Measurements from ENCODE around the gene NAGLU. TPM values are rescaled to one million over a fixed set of nuclear protein-coding genes. Genes with fewer than 3 reads are reported as not detected.

The NAGLU gene
- total and polyA plus RNA-seq, 2 of the 13 experiments (the other 11 are each of a cell fraction or from before 2014, with no cell fraction given) = 28.2 to 40.1 TPM

DNA sequence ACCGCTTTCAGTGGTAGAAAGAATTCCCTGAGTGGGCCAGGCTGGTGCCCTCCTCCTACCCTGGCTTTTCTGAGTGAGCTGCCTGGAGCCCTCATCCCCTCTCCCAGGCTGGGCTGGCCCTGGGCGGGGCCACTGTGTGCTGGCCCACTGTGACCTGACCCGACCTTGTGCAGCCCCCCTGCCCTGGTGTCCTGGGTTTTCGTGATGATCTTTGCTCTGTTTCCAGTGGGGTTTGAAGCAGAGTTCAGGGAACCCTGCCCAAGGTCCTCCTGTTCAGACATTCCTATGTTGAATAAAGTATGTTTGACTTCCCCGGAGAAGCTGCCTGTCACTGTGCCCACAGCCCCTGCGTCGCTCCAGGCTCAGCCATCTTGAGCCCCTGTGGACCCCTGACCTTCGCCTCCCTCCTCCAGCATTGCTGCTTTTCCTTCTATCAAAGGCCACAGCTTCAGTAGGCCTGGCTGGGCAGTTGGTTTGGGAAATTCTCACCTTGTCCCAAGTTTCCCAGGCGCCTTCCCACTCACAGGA, 13.7 kb upstream of the NAGLU start (continued):
- TF ChIP-seq GATA4 (IDR thresholded peaks at IDR 0.05; ENCODE audit: borderline replicate concordance, low read depth) (no peak), FOXO1 (CRISPR knock-in tag; IDR thresholded peaks at IDR 0.05) (no peak), ZNF841 (CRISPR knock-in tag; IDR thresholded peaks at IDR 0.05; ENCODE audit: borderline replicate concordance) (no peak)

DNA sequence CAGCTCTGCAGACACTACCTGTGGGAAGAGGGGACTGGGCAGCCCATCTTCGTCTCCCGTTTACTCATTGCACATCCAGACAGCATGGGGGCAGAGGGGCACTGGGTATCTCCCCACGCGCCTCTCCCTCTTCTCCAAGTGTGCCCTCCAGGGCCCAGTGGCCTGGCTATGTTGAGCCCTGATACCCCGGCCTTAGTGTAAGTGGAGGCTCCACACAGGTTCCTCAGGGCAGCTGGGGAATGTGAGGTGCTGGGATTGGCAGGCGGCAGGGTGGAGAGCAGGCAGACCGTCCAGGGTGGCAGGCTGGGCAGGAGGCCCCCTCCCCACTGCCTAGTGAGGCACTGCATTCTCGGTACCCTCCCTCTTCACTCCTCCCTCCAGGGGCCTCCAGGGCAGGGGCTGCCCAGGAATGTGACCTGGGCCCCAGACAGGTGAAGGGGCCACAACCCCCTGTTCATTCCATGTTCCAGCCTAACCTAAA, 13.2 kb upstream of the NAGLU start:
- Histone ChIP-seq H2AFZ (ENCODE audit: low read length) (no peak overlapping the region), H3K79me2 (ENCODE audit: insufficient read depth, low read length) (no peaks in the 10 kb centered on the region), H3K9ac (ENCODE audit: insufficient read depth, low read depth, low read length) (peak overlapping the region; percentile 33), H3K27ac (ENCODE audit: extremely low read length, insufficient read depth, low read length) (peak overlapping the region; percentile 71), H3K9me3 (ENCODE audit: low read length) (no peaks in the 10 kb centered on the region), H3K36me3 (replicated peaks in 1 of 2; ENCODE audit: control insufficient read depth in 1 of 2, insufficient read depth in 2 of 2, low read length in 2 of 2) (peaks cover 4 to 5% of the 10 kb centered on the region in 2 experiments; a peak in 3 of 5 replicates), H3K27me3 (ENCODE audit: control insufficient read depth in 1 of 2, insufficient read depth in 2 of 2, low read length in 2 of 2) (no peaks in the 10 kb centered on the region), H3K4me3 (replicated peaks in 1 of 3; ENCODE audit: insufficient read depth in 1 of 3, low read depth in 2 of 3, low read length in 3 of 3) (peak overlapping the region in 1 of 3 experiments; percentile 22; a peak in 1 of 6 replicates), H4K20me1 (ENCODE audit: insufficient read depth, low read length) (no peaks in the 10 kb centered on the region), H3K4me2 (ENCODE audit: low read depth, low read length) (peak overlapping the region; percentile 47), H3K4me1 (ENCODE audit: insufficient read depth, low read length) (peaks cover 96% of the 10 kb centered on the region)
- FAIRE-seq (no peak), DNase-seq (ENCODE audit: low spot score) (no peak), ATAC-seq (no peak)
- in situ Hi-C loops (cut with HindIII; ENCODE audit: extremely low pct_ligation_motif_present, low pct_unique_long_range_greater_than_20kb) = loop anchor here (5.0 kb wide), 1 partner anchor 201 kb away; no protein-coding TSS in a partner anchor
- POLR2A ChIA-PET = interaction anchor here (0.5 to 1.8 kb wide), 10 partner anchors 8 to 688 kb away, joined by 3 to 15 read pairs (median 4); partner anchors contain the start of genes CAVIN1, NAGLU and STAT3
- CTCF ChIA-PET (ENCODE audit: low intra/inter-chr PET ratio, low total read pairs) = interaction anchor here (1.3 kb wide), 1 partner anchor 200 kb away, joined by 3 read pairs; no protein-coding TSS in a partner anchor
- WGBS (ENCODE audit: low lambda C conversion rate) = 69% methylated on average over 7 of the region's 8 CpGs
- intact Hi-C loops (cut with micrococcal nuclease; ENCODE audit: unreplicated experiment) = no loop called here
- BruUV-seq (replicated peaks) = no TSS peak
- TF ChIP-seq HHEX (CRISPR knock-in tag; IDR thresholded peaks at IDR 0.05) = no peak
- TF ChIP-seq TSC22D2 (CRISPR knock-in tag; IDR thresholded peaks at IDR 0.05; ENCODE audit: borderline replicate concordance) = no peak
- peak; percentile 22 for TF ChIP-seq ZNF225 (CRISPR knock-in tag; IDR thresholded peaks at IDR 0.05)
- peak; percentile 59; the same call in 1 of the 2 replicates for TF ChIP-seq ZNF891 (CRISPR knock-in tag; IDR thresholded peaks at IDR 0.05)
- no peak for TF ChIP-seq HOXA7 (CRISPR knock-in tag; IDR thresholded peaks at IDR 0.05)
- TF ChIP-seq, protein P1, sequence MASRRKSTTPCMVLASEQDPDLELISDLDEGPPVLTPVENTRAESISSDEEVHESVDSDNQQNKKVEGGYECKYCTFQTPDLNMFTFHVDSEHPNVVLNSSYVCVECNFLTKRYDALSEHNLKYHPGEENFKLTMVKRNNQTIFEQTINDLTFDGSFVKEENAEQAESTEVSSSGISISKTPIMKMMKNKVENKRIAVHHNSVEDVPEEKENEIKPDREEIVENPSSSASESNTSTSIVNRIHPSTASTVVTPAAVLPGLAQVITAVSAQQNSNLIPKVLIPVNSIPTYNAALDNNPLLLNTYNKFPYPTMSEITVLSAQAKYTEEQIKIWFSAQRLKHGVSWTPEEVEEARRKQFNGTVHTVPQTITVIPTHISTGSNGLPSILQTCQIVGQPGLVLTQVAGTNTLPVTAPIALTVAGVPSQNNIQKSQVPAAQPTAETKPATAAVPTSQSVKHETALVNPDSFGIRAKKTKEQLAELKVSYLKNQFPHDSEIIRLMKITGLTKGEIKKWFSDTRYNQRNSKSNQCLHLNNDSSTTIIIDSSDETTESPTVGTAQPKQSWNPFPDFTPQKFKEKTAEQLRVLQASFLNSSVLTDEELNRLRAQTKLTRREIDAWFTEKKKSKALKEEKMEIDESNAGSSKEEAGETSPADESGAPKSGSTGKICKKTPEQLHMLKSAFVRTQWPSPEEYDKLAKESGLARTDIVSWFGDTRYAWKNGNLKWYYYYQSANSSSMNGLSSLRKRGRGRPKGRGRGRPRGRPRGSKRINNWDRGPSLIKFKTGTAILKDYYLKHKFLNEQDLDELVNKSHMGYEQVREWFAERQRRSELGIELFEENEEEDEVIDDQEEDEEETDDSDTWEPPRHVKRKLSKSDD (CRISPR knock-in tag; IDR thresholded peaks at IDR 0.05; ENCODE audit: low read depth) = 0 out of 2 replicates have a peak, but pooled peaks have one; percentile 10
- TF ChIP-seq SP1 (IDR thresholded peaks at IDR 0.05) = no peak
- TF ChIP-seq SP1 (CRISPR knock-in tag; IDR thresholded peaks at IDR 0.05) = no peak
- TF ChIP-seq ZNF878 (CRISPR knock-in tag; IDR thresholded peaks at IDR 0.05) = no peak
- peak; percentile 56; the same call in 1 of the 2 replicates for TF ChIP-seq NR2F6 (IDR thresholded peaks at IDR 0.05)
- peak; percentile 39; the same call in 1 of the 2 replicates for TF ChIP-seq NR2F6 (CRISPR knock-in tag; IDR thresholded peaks at IDR 0.05)
- no peak for TF ChIP-seq ZSCAN20 (CRISPR knock-in tag; IDR thresholded peaks at IDR 0.05; ENCODE audit: borderline replicate concordance)
- no peak for TF ChIP-seq AGO1 (IDR thresholded peaks at IDR 0.05; ENCODE audit: low read depth, low read length, poor library complexity, severe bottlenecking)
- TF ChIP-seq ZNF550 (CRISPR knock-in tag; IDR thresholded peaks at IDR 0.05; ENCODE audit: borderline replicate concordance) = 0 out of 2 replicates have a peak, but pooled peaks have one; percentile 59
- TF ChIP-seq, protein P2, sequence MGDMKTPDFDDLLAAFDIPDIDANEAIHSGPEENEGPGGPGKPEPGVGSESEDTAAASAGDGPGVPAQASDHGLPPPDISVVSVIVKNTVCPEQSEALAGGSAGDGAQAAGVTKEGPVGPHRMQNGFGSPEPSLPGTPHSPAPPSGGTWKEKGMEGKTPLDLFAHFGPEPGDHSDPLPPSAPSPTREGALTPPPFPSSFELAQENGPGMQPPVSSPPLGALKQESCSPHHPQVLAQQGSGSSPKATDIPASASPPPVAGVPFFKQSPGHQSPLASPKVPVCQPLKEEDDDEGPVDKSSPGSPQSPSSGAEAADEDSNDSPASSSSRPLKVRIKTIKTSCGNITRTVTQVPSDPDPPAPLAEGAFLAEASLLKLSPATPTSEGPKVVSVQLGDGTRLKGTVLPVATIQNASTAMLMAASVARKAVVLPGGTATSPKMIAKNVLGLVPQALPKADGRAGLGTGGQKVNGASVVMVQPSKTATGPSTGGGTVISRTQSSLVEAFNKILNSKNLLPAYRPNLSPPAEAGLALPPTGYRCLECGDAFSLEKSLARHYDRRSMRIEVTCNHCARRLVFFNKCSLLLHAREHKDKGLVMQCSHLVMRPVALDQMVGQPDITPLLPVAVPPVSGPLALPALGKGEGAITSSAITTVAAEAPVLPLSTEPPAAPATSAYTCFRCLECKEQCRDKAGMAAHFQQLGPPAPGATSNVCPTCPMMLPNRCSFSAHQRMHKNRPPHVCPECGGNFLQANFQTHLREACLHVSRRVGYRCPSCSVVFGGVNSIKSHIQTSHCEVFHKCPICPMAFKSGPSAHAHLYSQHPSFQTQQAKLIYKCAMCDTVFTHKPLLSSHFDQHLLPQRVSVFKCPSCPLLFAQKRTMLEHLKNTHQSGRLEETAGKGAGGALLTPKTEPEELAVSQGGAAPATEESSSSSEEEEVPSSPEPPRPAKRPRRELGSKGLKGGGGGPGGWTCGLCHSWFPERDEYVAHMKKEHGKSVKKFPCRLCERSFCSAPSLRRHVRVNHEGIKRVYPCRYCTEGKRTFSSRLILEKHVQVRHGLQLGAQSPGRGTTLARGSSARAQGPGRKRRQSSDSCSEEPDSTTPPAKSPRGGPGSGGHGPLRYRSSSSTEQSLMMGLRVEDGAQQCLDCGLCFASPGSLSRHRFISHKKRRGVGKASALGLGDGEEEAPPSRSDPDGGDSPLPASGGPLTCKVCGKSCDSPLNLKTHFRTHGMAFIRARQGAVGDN (CRISPR knock-in tag; IDR thresholded peaks at IDR 0.05) = peak; percentile 5

All from HepG2 (cell line).